Measurements from ENCODE around the gene ADAMTS12.

Gene ADAMTS12

DNA sequence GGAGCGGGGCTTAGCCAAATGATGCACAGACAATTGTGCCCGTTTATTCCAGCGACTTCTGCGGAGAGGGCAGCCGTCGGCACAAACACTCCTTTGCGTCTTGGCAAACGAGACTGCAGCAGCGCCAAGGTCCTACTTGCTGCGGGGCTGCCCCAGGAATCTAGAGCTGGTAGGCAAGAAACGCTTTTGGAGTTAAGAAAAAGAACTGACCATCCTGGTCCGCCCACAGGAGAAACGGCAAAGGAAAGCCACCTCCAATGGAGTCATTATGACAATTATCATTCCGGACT is 46.7 kb upstream of the ADAMTS12 start:
- Histone ChIP-seq H3K4me2 (ENCODE audit: low read length) (no peak overlapping the region), H3K79me2 (no peaks in the 10 kb centered on the region), H2AFZ (no peak overlapping the region), H3K4me1 (no peaks in the 10 kb centered on the region), H3K9me3 (ENCODE audit: control insufficient read depth, low read length) (no peaks in the 10 kb centered on the region), H3K9ac (no peak overlapping the region), H3K36me3 (ENCODE audit: control insufficient read depth, insufficient read depth, low read length) (no peaks in the 10 kb centered on the region), H3K27me3 (ENCODE audit: control insufficient read depth, insufficient read depth, low read length) (peaks cover 3% of the 10 kb centered on the region), H3K27ac (no peak overlapping the region), H3K4me3 (ENCODE audit: low read depth, low read length) (no peak overlapping the region)
- TF ChIP-seq, protein P1, sequence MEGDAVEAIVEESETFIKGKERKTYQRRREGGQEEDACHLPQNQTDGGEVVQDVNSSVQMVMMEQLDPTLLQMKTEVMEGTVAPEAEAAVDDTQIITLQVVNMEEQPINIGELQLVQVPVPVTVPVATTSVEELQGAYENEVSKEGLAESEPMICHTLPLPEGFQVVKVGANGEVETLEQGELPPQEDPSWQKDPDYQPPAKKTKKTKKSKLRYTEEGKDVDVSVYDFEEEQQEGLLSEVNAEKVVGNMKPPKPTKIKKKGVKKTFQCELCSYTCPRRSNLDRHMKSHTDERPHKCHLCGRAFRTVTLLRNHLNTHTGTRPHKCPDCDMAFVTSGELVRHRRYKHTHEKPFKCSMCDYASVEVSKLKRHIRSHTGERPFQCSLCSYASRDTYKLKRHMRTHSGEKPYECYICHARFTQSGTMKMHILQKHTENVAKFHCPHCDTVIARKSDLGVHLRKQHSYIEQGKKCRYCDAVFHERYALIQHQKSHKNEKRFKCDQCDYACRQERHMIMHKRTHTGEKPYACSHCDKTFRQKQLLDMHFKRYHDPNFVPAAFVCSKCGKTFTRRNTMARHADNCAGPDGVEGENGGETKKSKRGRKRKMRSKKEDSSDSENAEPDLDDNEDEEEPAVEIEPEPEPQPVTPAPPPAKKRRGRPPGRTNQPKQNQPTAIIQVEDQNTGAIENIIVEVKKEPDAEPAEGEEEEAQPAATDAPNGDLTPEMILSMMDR (IDR thresholded peaks at IDR 0.05): no peak

DNA sequence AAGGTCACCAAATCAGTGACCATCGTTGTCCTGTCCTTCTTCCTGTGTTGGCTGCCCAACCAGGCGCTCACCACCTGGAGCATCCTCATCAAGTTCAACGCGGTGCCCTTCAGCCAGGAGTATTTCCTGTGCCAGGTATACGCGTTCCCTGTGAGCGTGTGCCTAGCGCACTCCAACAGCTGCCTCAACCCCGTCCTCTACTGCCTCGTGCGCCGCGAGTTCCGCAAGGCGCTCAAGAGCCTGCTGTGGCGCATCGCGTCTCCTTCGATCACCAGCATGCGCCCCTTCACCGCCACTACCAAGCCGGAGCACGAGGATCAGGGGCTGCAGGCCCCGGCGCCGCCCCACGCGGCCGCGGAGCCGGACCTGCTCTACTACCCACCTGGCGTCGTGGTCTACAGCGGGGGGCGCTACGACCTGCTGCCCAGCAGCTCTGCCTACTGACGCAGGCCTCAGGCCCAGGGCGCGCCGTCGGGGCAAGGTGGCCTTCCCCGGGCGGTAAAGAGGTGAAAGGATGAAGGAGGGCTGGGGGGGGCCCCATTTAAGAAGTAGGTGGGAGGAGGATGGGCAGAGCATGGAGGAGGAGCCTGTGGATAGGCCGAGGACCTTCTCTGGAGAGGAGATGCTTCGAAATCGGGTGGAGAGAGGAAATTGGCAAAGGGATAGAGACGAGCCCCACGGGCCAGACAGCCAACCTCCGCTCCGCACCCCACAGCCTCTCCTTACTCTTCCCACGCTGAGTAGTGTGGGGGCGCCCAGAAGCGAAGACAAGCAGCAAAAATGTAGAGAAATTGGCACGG is 46.1 kb upstream of the ADAMTS12 start:
- TF ChIP-seq, protein P1 (IDR thresholded peaks at IDR 0.05): no peak
- Histone ChIP-seq H3K4me1 (no peaks in the 10 kb centered on the region), H3K9me3 (ENCODE audit: control insufficient read depth, low read length) (no peaks in the 10 kb centered on the region), H3K27me3 (ENCODE audit: control insufficient read depth, insufficient read depth, low read length) (peaks cover 3% of the 10 kb centered on the region), H3K36me3 (ENCODE audit: control insufficient read depth, insufficient read depth, low read length) (no peaks in the 10 kb centered on the region), H3K4me3 (ENCODE audit: low read depth, low read length) (no peak overlapping the region), H3K4me2 (ENCODE audit: low read length) (no peak overlapping the region), H2AFZ (no peak overlapping the region), H3K9ac (no peak overlapping the region), H3K27ac (no peak overlapping the region), H3K79me2 (no peaks in the 10 kb centered on the region)

DNA sequence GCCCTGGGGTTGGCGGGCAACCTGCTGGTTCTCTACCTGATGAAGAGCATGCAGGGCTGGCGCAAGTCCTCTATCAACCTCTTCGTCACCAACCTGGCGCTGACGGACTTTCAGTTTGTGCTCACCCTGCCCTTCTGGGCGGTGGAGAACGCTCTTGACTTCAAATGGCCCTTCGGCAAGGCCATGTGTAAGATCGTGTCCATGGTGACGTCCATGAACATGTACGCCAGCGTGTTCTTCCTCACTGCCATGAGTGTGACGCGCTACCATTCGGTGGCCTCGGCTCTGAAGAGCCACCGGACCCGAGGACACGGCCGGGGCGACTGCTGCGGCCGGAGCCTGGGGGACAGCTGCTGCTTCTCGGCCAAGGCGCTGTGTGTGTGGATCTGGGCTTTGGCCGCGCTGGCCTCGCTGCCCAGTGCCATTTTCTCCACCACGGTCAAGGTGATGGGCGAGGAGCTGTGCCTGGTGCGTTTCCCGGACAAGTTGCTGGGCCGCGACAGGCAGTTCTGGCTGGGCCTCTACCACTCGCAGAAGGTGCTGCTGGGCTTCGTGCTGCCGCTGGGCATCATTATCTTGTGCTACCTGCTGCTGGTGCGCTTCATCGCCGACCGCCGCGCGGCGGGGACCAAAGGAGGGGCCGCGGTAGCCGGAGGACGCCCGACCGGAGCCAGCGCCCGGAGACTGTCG is 45.4 kb upstream of the ADAMTS12 start:
- no peak overlapping the region for H3K27ac ChIP-seq
- H3K27me3 ChIP-seq (ENCODE audit: control insufficient read depth, insufficient read depth, low read length): peaks cover 3% of the 10 kb centered on the region
- no peak overlapping the region for H3K4me3 ChIP-seq (ENCODE audit: low read depth, low read length)
- no peaks in the 10 kb centered on the region for H3K36me3 ChIP-seq (ENCODE audit: control insufficient read depth, insufficient read depth, low read length)
- no peak overlapping the region for H3K9ac ChIP-seq
- peak overlapping the region; percentile 65 for H3K4me2 ChIP-seq (ENCODE audit: low read length)
- no peaks in the 10 kb centered on the region for H3K4me1 ChIP-seq
- no peak overlapping the region for H2AFZ ChIP-seq
- TF ChIP-seq, protein P1 (IDR thresholded peaks at IDR 0.05): no peak
- H3K9me3 ChIP-seq (ENCODE audit: control insufficient read depth, low read length): no peaks in the 10 kb centered on the region
- no peaks in the 10 kb centered on the region for H3K79me2 ChIP-seq

DNA sequence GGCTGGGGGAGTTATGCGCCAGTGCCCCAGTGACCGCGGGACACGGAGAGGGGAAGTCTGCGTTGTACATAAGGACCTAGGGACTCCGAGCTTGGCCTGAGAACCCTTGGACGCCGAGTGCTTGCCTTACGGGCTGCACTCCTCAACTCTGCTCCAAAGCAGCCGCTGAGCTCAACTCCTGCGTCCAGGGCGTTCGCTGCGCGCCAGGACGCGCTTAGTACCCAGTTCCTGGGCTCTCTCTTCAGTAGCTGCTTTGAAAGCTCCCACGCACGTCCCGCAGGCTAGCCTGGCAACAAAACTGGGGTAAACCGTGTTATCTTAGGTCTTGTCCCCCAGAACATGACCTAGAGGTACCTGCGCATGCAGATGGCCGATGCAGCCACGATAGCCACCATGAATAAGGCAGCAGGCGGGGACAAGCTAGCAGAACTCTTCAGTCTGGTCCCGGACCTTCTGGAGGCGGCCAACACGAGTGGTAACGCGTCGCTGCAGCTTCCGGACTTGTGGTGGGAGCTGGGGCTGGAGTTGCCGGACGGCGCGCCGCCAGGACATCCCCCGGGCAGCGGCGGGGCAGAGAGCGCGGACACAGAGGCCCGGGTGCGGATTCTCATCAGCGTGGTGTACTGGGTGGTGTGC is 44.7 kb upstream of the ADAMTS12 start, which contains the start of gene RXFP3:
Gene RXFP3 (plus strand): TSS at position 6 of the 636 bp plus-strand sequence. CDS start 355 bp downstream, at position 361.
- no peak within 1 kb of the TSS for H3K9ac ChIP-seq
- H3K4me2 ChIP-seq (ENCODE audit: low read length): peak within 1 kb of the TSS; percentile 65
- H3K9me3 ChIP-seq (ENCODE audit: control insufficient read depth, low read length): no peaks in the 10 kb centered on the region
- peaks cover 3% of the 10 kb centered on the region for H3K27me3 ChIP-seq (ENCODE audit: control insufficient read depth, insufficient read depth, low read length)
- H2AFZ ChIP-seq: peak within 1 kb of the TSS; percentile 53
- TF ChIP-seq, protein P1 (IDR thresholded peaks at IDR 0.05): no peak
- no peak within 1 kb of the TSS for H3K27ac ChIP-seq
- H3K4me1 ChIP-seq: no peaks in the 10 kb centered on the region
- H3K36me3 ChIP-seq (ENCODE audit: control insufficient read depth, insufficient read depth, low read length): no peaks in the 10 kb centered on the region
- peak within 1 kb of the TSS; percentile 35 for H3K4me3 ChIP-seq (ENCODE audit: low read depth, low read length)
- H3K79me2 ChIP-seq: no peaks in the 10 kb centered on the region
